Measurements from ENCODE around the gene HS3ST6. TPM values are rescaled to one million over a fixed set of nuclear protein-coding genes. Genes with fewer than 3 reads are reported as not detected.
A peak's percentile ranks its signal among the peaks of the same experiment; 100 is the strongest.

HS3ST6 gene
- total and polyA plus RNA-seq, 10 donors: 0.06 to 0.20 TPM; not detected in 8

DNA sequence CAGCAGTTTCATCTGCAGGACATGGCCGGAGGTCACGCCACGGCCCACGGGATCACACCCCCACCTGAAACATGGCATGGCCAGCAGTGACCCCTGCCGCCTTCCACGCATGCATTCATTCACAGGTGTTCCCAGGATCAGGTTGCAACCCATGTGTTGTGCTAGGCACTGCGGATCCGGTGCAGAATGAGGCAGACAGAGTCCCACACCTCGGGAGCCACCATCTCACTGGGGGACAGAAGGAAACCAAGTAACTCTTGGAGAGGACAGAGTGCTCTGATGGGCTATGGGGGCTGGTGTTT lies 29.1 kb upstream of the HS3ST6 start:
- WGBS, 5 donors: 78 to 96% (median 87%) methylated on average over 5 to 9 of the region's 9 CpGs
- DNase-seq: no peak
- intact Hi-C loops (cut with DNase I; ENCODE audit: low total_unique reads): no loop called here

DNA sequence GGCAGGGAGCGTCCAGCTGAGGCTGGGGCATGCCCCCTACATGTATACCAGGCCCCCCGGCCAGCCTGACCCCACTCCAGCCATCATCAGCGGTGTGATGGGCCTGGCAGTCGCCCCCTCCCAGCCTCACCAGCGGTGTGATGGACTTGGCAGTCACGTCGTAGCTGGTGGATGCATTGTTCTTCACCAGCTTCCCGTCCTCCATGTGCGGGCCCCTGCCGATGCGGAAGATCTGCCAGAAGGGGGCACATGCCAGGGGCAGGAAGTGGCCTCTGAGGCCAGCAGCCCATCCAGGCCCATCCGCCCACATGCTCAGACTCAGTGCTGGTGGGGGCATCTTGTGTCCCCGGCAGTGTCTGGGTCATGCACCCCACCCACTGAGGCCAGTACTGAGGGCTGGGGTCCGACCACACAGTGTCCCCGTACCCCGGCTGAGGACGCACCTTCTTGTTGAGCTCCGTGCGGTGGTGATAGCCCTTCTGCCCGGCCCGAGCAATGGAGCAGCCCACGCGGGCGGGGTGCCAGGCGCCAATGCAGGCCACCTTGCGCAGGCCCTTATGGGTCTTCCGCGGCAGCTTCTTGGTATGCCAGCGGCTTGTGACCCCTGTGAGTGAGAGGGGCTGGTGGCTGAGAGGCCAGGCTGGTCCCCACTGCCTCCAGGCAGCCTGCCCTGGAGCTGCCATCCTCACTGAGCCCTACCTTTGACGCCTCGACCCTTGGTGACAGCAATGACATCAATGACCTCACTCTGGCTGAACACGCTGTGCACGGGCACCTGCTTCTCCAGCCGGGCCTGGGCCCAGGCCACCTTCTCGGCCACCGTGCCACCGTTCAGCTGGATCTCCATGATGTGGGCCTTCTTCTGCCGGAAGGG lies 28.5 kb upstream of the HS3ST6 start:
- Histone ChIP-seq H3K9me3 (no peaks in the 10 kb centered on the region), H3K27ac (no peak overlapping the region), H3K4me3 (no peak overlapping the region), H3K4me1 (peaks cover 8 to 21% (median 16%) of the 10 kb centered on the region in 6 donors), H3K27me3 (replicated peaks in 1 of 7) (no peaks in the 10 kb centered on the region), H3K36me3 (no peaks in the 10 kb centered on the region)
- peak; percentile 75 for DNase-seq
- WGBS, 5 donors: 78 to 91% (median 82%) methylated on average over 30 to 38 of the region's 38 CpGs
- TF ChIP-seq POLR2A (IDR thresholded peaks at IDR 0.05): no peak
- TF ChIP-seq POLR2AphosphoS5 (IDR thresholded peaks at IDR 0.05): no peak
- intact Hi-C loops (cut with DNase I; ENCODE audit: low total_unique reads): no loop called here

More for the DNA sequence above, 29.1 kb upstream of the HS3ST6 start:
- no peak for TF ChIP-seq POLR2A (IDR thresholded peaks at IDR 0.05)
- TF ChIP-seq, protein P1, sequence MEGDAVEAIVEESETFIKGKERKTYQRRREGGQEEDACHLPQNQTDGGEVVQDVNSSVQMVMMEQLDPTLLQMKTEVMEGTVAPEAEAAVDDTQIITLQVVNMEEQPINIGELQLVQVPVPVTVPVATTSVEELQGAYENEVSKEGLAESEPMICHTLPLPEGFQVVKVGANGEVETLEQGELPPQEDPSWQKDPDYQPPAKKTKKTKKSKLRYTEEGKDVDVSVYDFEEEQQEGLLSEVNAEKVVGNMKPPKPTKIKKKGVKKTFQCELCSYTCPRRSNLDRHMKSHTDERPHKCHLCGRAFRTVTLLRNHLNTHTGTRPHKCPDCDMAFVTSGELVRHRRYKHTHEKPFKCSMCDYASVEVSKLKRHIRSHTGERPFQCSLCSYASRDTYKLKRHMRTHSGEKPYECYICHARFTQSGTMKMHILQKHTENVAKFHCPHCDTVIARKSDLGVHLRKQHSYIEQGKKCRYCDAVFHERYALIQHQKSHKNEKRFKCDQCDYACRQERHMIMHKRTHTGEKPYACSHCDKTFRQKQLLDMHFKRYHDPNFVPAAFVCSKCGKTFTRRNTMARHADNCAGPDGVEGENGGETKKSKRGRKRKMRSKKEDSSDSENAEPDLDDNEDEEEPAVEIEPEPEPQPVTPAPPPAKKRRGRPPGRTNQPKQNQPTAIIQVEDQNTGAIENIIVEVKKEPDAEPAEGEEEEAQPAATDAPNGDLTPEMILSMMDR (IDR thresholded peaks at IDR 0.05 in 8 of 11, conservative IDR thresholded peaks at IDR 0.05 in 3 of 11): no peak
- TF ChIP-seq POLR2AphosphoS5 (IDR thresholded peaks at IDR 0.05): no peak
- H3K9me3 ChIP-seq: no peaks in the 10 kb centered on the region
- peaks cover 2 to 15% (median 10%) of the 10 kb centered on the region in 6 donors for H3K4me1 ChIP-seq
- no peaks in the 10 kb centered on the region for H3K27me3 ChIP-seq (replicated peaks in 1 of 7)
- no peak overlapping the region for H3K4me3 ChIP-seq
- H3K27ac ChIP-seq: no peak overlapping the region
- H3K36me3 ChIP-seq: no peaks in the 10 kb centered on the region

DNA sequence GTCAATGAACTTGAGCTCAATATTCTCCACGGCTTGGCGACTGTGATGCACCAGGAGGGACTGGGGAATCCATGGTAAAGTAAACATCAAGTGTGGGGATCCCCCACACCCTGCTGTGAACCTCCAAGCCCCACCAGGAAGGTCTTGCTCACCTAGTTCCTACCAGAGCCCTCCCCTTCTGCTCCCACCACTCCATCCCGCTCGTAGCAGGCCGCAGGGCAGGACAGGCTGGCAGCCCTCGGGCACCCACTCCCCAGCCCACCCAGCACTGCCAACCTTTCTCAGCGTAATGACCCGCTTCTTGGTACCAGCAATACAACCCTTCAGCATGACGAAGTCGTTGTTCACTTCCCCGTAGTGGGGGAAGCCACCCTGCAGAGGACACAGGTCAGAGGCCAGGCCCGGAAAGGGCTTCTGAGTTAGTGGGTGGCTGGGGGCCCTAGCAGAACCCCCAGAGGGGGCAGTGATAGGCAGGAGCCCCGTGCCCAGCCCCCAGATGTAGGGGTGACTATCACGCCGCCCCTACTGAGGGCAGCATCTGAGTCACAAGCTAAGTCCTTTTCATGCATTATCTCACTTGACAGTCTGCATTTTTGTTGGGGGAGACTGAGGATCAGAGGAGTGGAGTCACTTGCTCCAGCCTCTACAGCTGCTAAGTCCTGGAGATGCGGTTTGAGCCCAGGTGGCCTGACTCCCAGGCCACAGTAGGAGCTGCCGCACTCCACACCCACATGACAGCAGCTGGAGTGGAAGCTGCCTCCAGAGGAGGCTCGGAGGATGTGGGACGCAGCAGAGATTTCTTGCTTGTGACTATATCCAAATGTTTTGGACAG lies 27.6 kb upstream of the HS3ST6 start:
- peaks cover 0 to 6% (median under 1%) of the 10 kb centered on the region in 6 donors for H3K36me3 ChIP-seq
- no peaks in the 10 kb centered on the region for H3K27me3 ChIP-seq (replicated peaks in 1 of 7)
- intact Hi-C loops (cut with DNase I; ENCODE audit: low total_unique reads): no loop called here
- H3K4me1 ChIP-seq: peaks cover 11 to 30% (median 24%) of the 10 kb centered on the region in 6 donors
- 83 to 91% (median 85%) methylated on average over 17 to 19 of the region's 19 CpGs for WGBS, 5 donors
- TF ChIP-seq, protein P1 (IDR thresholded peaks at IDR 0.05 in 8 of 11, conservative IDR thresholded peaks at IDR 0.05 in 3 of 11): no peak
- TF ChIP-seq POLR2AphosphoS5 (IDR thresholded peaks at IDR 0.05) (no peak), POLR2A (IDR thresholded peaks at IDR 0.05) (no peak)
- no peaks in the 10 kb centered on the region for H3K9me3 ChIP-seq
- no peak overlapping the region for H3K4me3 ChIP-seq
- peak; percentile 72 for DNase-seq
- H3K27ac ChIP-seq: no peak overlapping the region

DNA sequence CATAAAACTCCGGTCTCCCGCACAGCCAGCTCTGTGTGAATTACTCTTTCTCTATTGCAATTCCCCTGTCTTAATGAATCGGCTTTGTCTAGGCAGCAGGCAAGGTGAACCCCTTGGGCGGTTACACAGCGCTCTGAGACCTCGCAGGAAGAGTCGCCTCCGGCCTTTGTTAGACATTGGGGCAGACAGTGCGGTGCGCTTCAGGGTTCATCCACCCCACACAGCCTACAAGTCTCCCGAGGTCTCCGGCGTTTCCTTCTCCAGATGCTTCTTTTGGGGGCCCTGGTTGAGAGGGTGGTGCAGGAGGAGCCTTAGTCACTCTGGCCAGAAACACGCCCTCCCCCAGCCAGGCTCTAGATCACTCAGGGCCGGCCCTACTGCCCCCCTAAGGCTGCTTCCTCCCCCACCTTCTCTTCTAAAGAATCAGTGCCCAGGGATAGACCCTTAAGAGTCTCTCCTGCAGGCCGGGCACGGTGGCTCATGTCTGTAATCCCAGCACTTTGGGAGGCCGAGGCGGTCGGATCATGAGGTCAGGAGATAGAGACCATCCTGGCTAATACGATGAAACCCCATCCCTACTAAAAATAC lies 26.5 kb upstream of the HS3ST6 start:
- WGBS, 5 donors: 89 to 96% (median 92%) methylated on average over 21 of the region's 21 CpGs
- no peaks in the 10 kb centered on the region for H3K27me3 ChIP-seq (replicated peaks in 1 of 7)
- H3K4me3 ChIP-seq: no peak overlapping the region
- peaks cover 11 to 41% (median 31%) of the 10 kb centered on the region in 6 donors for H3K4me1 ChIP-seq
- H3K9me3 ChIP-seq: no peaks in the 10 kb centered on the region
- H3K36me3 ChIP-seq: peaks cover 0 to 17% (median 9%) of the 10 kb centered on the region in 6 donors
- intact Hi-C loops (cut with DNase I; ENCODE audit: low total_unique reads): no loop called here
- DNase-seq: peak; percentile 73
- TF ChIP-seq, protein P1 (IDR thresholded peaks at IDR 0.05 in 8 of 11, conservative IDR thresholded peaks at IDR 0.05 in 3 of 11): no peak
- H3K27ac ChIP-seq: no peak overlapping the region
